ENCODE results near the gene JPH4. TPM values are rescaled to one million over a fixed set of nuclear protein-coding genes. Genes with fewer than 3 reads are reported as not detected.

Gene JPH4
- total and polyA plus RNA-seq, 3 donors from 2014 or later, result 3.4 to 3.9 (median 3.6) TPM

- no peak overlapping the region for H3K4me3 ChIP-seq
- WGBS, 2 donors, result 85 to 88% methylated on average over 5 of the region's 5 CpGs
- intact Hi-C loops (cut with DNase I; ENCODE audit: low total_unique reads), result loop anchor here (10.0 kb wide), 1 partner anchor 57 kb away; no protein-coding TSS in a partner anchor
Observed at GRCh38 chr14:23542261-23542660, 36.3 kb downstream of the JPH4 start.

GRCh38 chr14:23540141-23540469 lies 38.5 kb downstream of the JPH4 start:
- no peak for DNase-seq
- TF ChIP-seq, protein P1, sequence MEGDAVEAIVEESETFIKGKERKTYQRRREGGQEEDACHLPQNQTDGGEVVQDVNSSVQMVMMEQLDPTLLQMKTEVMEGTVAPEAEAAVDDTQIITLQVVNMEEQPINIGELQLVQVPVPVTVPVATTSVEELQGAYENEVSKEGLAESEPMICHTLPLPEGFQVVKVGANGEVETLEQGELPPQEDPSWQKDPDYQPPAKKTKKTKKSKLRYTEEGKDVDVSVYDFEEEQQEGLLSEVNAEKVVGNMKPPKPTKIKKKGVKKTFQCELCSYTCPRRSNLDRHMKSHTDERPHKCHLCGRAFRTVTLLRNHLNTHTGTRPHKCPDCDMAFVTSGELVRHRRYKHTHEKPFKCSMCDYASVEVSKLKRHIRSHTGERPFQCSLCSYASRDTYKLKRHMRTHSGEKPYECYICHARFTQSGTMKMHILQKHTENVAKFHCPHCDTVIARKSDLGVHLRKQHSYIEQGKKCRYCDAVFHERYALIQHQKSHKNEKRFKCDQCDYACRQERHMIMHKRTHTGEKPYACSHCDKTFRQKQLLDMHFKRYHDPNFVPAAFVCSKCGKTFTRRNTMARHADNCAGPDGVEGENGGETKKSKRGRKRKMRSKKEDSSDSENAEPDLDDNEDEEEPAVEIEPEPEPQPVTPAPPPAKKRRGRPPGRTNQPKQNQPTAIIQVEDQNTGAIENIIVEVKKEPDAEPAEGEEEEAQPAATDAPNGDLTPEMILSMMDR (IDR thresholded peaks at IDR 0.05), result no peak
- TF ChIP-seq POLR2A (IDR thresholded peaks at IDR 0.05), result no peak
- Histone ChIP-seq H3K9me3 (no peaks in the 10 kb centered on the region), H3K4me1 (no peaks in the 10 kb centered on the region), H3K36me3 (ENCODE audit: low read depth, missing control alignments) (no peaks in the 10 kb centered on the region), H3K4me3 (no peak overlapping the region), H3K27me3 (no peaks in the 10 kb centered on the region), H3K27ac (no peak overlapping the region)
- WGBS, 2 donors, result 85 to 87% methylated on average over 4 of the region's 4 CpGs
- intact Hi-C loops (cut with DNase I; ENCODE audit: low total_unique reads), result loop anchor here (10.0 kb wide), 1 partner anchor 55 kb away; no protein-coding TSS in a partner anchor

More at GRCh38 chr14:23542261-23542660, 36.3 kb downstream of the JPH4 start:
- no peak for DNase-seq
- Histone ChIP-seq H3K4me1 (no peaks in the 10 kb centered on the region), H3K27ac (no peak overlapping the region), H3K27me3 (no peaks in the 10 kb centered on the region), H3K9me3 (no peaks in the 10 kb centered on the region), H3K36me3 (ENCODE audit: low read depth, missing control alignments) (no peaks in the 10 kb centered on the region)
- TF ChIP-seq, protein P1 (IDR thresholded peaks at IDR 0.05), result no peak
- no peak for TF ChIP-seq POLR2A (IDR thresholded peaks at IDR 0.05)

GRCh38 chr14:23539248-23540140 lies 39.1 kb downstream of the JPH4 start:
- no peaks in the 10 kb centered on the region for H3K27me3 ChIP-seq
- intact Hi-C loops (cut with DNase I; ENCODE audit: low total_unique reads), result loop anchor here (10.0 kb wide), 1 partner anchor 55 kb away; no protein-coding TSS in a partner anchor
- WGBS, 2 donors, result 50 to 60% methylated on average over 10 of the region's 10 CpGs

DNA sequence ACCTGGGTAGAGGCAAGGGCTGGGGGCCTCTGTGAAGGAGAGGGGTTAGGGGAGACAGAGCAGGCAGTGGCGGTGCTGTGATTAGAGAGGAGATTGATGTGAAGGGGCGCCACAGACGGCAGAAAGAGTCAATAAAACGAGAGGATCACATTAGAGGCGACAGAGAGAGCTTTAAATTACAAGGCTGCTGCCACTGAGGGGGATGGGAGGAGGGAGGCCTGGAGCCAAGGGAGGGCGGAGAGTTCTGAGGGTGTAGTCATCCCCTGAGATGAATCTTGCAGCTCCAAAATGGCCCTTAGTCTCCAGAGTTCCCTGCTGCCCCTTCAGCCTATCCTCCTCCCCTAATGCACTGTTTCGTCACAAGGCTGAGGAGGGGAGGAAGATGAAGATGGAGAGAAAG lies 39.8 kb downstream of the JPH4 start:
- WGBS, 2 donors, result 59 to 63% methylated on average over 7 of the region's 7 CpGs
- no peak overlapping the region for H3K27ac ChIP-seq
- no peaks in the 10 kb centered on the region for H3K27me3 ChIP-seq
- no peak for DNase-seq
- H3K9me3 ChIP-seq, result no peaks in the 10 kb centered on the region
- no peak for TF ChIP-seq POLR2A (IDR thresholded peaks at IDR 0.05)
- TF ChIP-seq, protein P1 (IDR thresholded peaks at IDR 0.05), result no peak
- no peaks in the 10 kb centered on the region for H3K36me3 ChIP-seq (ENCODE audit: low read depth, missing control alignments)
- intact Hi-C loops (cut with DNase I; ENCODE audit: low total_unique reads), result no loop called here
- no peak overlapping the region for H3K4me3 ChIP-seq
- H3K4me1 ChIP-seq, result no peaks in the 10 kb centered on the region

More at GRCh38 chr14:23539248-23540140, 39.1 kb downstream of the JPH4 start:
- Histone ChIP-seq H3K4me1 (no peaks in the 10 kb centered on the region), H3K36me3 (ENCODE audit: low read depth, missing control alignments) (no peaks in the 10 kb centered on the region), H3K4me3 (no peak overlapping the region), H3K9me3 (no peaks in the 10 kb centered on the region), H3K27ac (no peak overlapping the region)
- TF ChIP-seq POLR2A (IDR thresholded peaks at IDR 0.05), result no peak
- TF ChIP-seq, protein P1 (IDR thresholded peaks at IDR 0.05), result peak; percentile 52 to 83 (median 69)
- DNase-seq, result peak; percentile 33
